ENCODE measurements around the gene PLGRKT.
"Not testable (repeated sequence)": the region's sequence is repeated elsewhere in the genome, so short reads cannot be mapped to it uniquely, and the experiment has no call there.

The PLGRKT gene

GRCh38 chr9:5450359-5451091 is 12.8 kb upstream of the PLGRKT start, which contains the start of gene CD274:
Gene CD274 (plus strand): TSS chr9:5450542. CDS start chr9:5456114, 5,572 bp downstream.
- DNase-seq = peak; percentile 33

- no peak for DNase-seq
Measured at GRCh38 chr9:5449521-5450358, 12.0 kb upstream of the PLGRKT start.

DNA sequence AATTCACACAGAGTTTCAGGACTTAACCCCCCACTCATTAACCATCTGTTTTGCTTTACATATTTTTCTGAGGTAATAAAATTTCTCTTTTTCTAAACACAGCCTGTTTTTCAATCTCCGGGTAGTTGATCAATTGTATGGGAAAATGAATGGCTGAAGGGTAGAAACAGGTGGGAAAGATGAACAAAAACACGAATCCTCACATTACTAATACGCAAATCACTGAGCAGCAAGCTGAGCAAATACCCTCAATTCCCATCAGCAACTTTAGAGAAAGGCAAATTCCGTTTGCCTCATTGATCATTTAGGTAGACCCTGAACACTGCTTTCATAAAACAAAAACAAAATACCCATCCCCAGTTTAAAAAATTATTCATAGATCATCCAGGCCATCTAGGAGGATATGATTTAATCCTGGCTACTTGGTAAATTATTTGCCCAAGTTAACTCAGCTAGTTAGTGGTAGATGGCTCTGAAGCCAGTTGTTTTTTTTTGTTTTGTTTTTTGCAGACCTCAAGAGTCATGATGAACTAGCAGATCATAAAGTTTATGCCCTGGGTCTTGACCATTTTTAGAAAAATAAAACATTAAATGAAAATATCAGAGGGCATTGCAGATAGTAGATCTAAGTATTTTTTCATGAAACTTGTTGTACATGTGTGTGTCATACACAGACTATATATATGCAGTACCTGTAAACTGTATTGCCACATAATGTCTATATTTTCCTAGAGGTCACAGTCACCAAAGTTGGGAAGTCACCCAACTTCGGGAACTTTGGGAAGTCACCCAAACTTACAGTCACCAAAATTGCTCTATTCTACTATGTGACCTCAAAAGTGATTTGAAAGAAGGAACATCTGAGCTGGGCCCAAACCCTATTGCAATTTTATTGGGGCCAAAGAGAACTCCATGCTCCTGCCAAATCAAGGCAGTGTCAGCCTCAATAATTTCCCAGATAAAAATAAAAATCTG is 11.0 kb upstream of the PLGRKT start:
- no peak for DNase-seq

DNA sequence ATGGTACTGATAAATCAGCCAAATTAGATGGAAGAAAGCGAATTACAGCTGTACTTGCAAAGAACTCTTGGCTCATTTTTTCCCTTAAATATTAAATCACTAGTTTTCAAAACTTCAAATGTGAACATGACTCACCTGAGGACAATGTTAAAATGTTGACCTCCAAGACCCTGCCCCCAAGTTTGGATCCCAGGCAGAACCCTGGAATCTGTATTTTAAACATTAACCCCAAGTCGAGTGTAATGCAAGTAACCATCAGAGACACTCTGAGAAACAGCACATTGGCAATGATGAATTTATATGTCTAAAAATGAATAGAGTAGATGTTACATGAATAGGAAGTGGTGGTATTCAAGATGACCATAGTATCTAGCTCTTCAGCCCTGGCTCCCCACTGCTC is 10.3 kb upstream of the PLGRKT start:
- no peak for DNase-seq

DNA sequence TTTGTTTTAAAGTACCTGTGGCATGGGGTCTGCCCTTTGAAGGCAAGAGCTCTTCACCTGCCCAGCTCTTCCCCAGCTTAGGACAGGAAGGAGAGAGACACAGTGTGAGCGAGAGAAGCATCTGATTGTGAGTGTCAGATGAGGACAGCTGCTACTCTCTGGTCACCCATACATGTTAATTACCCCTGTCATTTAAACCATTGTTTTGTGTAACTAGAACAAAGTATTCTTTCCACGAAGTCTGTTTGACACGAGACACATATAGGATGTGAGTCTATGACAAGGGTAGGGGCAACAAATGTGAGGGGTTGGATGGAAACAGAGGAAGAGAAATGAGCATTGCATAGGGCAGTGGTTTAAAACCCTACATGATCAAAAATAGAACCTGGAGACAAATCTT is 9.6 kb upstream of the PLGRKT start:
- DNase-seq = no peak

DNA sequence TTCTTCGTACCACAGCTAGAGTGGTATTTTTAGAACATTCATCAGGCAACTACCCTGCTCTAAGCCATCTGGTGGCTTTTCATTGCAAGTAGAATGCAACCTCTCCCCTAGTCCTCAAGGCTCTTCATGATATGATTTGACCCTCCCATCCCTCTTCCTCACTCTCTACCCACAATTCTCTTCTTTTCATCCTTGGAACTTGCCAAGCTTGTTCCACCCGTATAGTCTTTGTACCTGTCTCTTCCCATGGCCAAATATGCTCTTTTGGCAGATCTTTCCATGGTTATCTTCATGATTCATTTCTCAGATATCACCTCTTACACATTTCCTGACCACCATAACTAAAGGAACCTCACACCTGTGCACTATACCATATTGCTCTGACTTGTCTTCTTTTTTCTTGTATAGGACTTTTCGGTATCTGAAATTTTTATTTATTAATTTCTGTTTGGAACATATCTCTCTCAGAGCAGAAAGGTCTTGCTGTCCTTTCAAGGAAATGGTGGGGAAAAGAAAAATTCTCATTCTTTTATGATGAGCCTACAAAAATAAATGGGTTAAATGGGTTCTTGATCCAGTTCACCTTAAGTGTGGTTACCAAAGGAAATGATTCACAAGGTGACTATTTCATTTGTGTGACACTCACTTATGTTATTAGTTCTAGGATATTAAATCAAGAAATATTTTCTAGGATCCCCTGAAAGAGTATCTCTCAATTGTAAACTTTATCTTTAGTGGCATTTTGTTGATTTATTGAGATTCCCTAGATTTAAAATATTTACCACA is 8.9 kb upstream of the PLGRKT start:
- DNase-seq = no peak

- DNase-seq = no peak
Measured at GRCh38 chr9:5445886-5446285, 8.2 kb upstream of the PLGRKT start.

DNA sequence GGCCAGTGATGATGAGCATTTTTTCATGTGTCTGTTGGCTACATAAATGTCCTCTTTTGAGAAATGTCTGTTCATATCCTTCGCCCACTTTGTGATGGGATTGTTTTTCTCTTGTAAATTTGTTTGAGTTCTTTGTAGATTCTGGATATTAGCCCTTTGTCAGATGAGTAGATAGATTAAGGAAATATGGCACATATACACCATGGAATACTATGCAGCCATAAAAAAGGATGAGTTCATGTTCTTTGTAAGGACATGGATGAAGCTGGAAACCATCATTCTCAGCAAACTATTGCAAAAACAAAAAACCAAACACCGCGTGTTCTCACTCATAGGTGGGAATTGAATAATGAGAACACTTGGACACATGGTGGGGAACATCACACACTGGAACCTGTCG is 7.4 kb upstream of the PLGRKT start:
- not testable (repeated sequence) for DNase-seq

DNA sequence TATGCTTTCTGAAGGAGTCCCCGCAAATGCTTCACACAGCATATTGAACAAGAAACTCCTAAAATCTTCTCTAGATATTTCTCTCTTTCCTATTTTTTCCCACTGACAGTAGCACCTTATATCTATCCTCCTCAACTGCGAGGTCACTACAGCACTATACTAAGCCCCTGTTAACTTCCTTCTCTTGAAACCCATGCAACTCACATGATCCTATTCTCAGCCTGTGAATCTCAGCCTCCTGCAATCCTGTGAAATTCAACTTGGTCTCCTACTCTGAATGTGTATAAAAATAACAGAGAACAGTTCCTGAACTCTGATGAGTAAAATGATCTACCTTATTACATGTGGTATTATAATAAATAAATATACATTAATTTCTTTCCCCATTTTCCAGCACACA is 6.1 kb upstream of the PLGRKT start:
- no peak for DNase-seq

GRCh38 chr9:5442400-5443011 is 4.8 kb upstream of the PLGRKT start:
- DNase-seq = peak; percentile 26

DNA sequence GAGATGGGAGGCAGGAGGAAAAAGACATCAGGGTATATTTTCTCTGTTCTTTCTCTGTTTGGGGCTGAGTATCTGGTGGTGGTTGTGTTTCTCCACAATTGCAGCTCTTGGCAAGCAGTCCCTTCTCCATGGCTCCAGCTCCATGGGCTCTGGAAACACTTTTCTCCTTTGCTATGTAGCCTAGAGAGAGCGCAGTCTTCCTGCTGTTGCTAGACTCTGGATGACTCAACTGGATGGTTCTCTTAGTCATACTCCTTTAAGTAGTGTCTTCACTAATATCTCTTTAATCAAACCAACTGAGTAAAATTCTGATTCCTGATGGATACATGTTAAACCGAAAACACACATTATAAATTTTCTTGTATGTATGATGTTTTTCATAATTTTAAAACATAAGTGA is 3.3 kb upstream of the PLGRKT start:
- no peak for DNase-seq

DNA sequence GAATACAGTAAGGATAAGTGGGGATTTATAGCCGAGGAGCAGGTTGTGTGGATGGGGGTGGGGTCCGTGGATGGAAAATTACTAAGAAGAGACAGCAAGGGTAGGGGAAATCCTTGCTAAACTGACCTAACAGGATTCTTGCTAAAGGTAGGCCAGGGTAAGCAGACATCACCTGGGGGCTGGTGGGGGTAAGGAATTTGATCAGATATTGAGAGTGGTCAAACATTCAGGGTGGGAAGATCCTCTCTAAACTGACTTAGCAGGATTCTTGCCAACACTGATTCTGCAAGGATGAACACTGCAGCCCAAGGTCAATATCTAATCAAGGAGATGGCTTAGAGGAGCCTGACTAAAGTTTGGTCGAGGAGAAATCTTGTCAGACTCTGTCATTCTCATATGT is 2.7 kb upstream of the PLGRKT start:
- no peak for DNase-seq

DNA sequence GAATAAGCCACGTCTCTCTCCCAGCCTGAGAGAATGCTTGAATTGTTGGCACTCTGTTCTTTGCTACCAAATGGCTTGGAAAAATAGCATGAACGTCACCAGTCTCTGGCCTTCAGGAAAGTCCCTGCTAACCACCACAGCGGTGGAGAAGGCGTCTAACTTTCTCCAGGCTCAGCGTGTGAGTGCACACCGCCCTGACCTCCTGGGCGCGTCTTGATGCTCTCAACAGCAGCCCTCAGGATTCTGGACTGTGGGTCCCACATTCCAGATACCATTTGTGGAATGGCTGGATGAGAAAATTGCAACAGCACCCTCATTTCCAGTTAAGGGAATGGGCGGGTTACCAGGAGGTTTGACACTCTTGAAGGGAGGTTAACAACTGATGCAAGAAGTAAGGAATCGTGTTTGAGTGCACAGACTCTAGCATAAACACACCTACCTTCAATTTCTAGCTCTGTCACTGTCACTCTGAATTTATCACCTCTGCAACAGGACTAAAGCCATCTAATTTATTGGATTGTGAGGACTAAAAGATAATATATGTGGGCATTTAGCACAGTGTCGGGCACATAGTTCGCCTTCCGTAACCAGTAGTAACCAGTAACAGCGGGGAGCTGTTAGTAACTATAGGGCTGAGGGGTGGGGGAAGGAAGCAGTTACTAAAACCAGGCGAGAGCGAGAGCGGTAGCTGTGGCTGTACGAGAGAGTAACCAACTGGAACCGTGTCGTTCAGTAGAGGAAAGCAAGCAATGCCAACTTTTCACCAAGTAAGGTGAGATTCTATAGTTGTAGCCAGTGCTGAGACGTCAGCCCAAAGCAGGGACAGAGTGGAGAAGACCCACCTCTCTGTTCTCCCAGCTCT is 807 bp upstream of the PLGRKT start:
- DNase-seq = no peak

DNA sequence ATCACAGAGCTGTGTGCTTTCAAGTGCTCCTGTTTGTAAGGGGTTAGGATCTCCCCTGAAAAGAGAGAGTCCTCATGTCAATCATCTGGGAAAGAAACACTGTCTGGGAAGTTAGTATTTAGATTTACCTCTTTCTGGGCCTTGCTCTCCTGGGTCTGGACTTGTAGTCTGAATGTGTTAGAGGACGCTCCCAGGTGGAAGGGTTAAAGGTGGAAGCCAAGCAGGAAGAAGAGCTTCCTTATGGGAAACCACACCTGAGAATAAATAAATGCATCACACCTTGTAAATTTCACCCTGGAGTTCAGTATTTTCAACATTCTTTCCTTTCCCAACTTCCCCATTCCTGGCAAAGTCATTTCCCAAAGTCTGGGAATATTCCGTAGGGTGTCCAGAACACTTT is 1.3 kb downstream of the PLGRKT start:
- no peak for DNase-seq

- no peak for DNase-seq
Measured at GRCh38 chr9:5435912-5436311, 1.8 kb downstream of the PLGRKT start.

DNA sequence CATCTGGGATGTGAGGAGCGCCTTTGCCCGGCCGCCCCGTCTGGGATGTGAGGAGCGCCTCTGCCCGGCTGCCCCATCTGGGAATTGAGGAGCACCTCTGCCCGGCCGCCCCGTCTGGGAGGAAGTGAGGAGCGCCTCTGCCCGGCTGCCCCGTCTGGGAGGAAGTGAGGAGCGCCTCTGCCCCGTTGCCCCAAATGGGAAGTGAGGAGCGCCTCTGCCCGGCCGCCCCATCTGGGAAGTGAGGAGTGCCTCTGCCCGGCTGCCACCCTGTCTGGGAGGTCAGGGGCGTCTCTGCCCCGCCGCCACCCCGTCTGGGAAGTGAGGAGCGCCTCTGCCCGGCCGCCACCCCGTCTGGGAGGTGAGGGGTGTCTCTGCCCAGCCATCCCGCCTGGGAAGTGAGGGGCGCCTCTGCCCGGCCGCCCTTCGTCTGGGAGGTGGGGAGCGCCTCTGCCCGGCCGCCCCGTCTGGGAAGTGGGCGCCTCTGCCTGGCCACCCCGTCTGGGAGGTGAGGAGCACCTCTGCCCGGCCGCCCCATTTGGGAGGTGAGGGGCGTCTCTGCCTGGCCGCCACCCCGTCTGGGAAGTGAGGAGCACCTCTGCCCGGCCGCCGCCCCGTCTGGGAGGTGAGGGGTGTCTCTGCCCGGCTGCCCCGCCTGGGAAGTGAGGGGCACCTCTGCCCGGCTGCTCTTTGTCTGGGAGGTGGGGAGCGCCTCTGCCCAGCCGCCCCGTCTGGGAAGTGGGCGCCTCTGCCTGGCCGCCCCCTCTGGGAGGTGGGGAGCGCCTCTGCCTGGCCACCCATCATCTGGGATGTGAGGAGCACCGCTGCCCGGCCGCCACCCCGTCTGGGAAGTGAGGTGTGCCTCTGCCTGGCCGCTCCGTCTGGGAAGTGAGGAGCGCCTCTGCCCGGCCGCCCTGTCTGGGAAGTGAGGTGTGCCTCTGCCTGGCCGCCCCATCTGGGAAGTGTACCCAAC is 3.6 kb downstream of the PLGRKT start:
- DNase-seq = not testable (repeated sequence)

- not testable (repeated sequence) for DNase-seq
Measured at GRCh38 chr9:5433328-5433727, 4.4 kb downstream of the PLGRKT start.

DNA sequence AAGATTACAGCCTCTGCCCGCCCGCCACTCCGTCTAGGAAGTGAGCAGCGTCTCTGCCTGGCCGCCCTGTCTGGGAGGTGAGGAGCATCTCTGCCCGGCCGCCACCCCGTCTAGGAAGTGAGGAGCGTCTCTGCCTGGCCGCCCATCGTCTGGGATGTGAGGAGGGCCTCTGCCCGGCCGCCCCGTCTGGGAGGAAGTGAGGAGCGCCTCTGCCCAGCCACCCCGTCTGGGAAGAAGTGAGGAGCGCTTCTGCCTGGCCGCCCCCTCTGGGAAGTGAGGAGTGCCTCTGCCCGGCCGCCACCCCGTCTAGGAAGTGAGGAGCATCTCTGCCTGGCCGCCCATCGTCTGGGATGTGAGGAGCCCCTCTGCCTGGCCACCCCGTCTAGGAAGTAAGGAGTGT is 4.8 kb downstream of the PLGRKT start:
- not testable (repeated sequence) for DNase-seq

DNA sequence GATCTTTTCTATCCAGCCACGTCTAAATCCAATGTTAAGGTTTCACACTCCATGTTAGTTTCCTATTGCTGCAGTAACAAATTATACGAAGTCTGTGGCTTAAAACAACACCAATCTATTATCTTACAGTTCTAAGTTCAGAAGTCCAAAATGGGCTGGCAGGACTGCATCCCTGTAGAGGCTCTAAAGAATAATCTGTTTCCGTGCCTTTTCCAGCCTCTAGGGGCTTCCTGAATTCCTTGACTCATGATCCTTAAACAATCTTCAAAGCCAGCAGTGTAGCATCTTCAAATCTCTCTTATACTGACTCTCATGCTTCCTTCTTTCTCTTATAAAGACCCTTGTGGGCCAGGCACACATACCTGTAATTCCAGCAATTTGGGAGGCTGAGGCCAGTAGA is 6.8 kb downstream of the PLGRKT start:
- no peak for DNase-seq

Data from NCI-H748 treated with DMSO at 0.1 percent for 48 hours (cell line).